Measurements from ENCODE around the gene EPS8.

The EPS8 gene

GRCh38 chr12:15712823-15713660 is 76.1 kb downstream of the EPS8 start:
- DNase-seq, result no peak

GRCh38 chr12:15712160-15712559 is 77.0 kb downstream of the EPS8 start:
- DNase-seq, result no peak

GRCh38 chr12:15710860-15711510 is 78.2 kb downstream of the EPS8 start:
- DNase-seq, result no peak

GRCh38 chr12:15709551-15709950 is 79.6 kb downstream of the EPS8 start:
- DNase-seq, result no peak

GRCh38 chr12:15708396-15709076 is 80.7 kb downstream of the EPS8 start:
- DNase-seq, result no peak

GRCh38 chr12:15707516-15708199 is 81.5 kb downstream of the EPS8 start:
- DNase-seq, result no peak

- DNase-seq, result no peak
Observed at GRCh38 chr12:15706010-15706676, 83.0 kb downstream of the EPS8 start.

GRCh38 chr12:15705606-15706005 is 83.6 kb downstream of the EPS8 start:
- no peak for DNase-seq

- no peak for DNase-seq
Observed at GRCh38 chr12:15702276-15702675, 86.9 kb downstream of the EPS8 start.

GRCh38 chr12:15701631-15702156 is 87.5 kb downstream of the EPS8 start:
- no peak for DNase-seq

GRCh38 chr12:15701206-15701605 is 88.0 kb downstream of the EPS8 start:
- DNase-seq, result no peak

- DNase-seq, result peak; percentile 96
Observed at GRCh38 chr12:15700595-15700994, 88.6 kb downstream of the EPS8 start.

GRCh38 chr12:15699886-15700285 is 89.3 kb downstream of the EPS8 start:
- no peak for DNase-seq

GRCh38 chr12:15698377-15698871 is 90.8 kb downstream of the EPS8 start:
- DNase-seq, result no peak

GRCh38 chr12:15697201-15697600 is 92.0 kb downstream of the EPS8 start:
- no peak for DNase-seq

- DNase-seq, result no peak
Observed at GRCh38 chr12:15693228-15693911, 95.8 kb downstream of the EPS8 start.

- no peak for DNase-seq
Observed at GRCh38 chr12:15691388-15691787, 97.8 kb downstream of the EPS8 start.

- no peak for DNase-seq
Observed at GRCh38 chr12:15690320-15690719, 98.9 kb downstream of the EPS8 start.

- no peak for DNase-seq
Observed at GRCh38 chr12:15689751-15690191, 99.4 kb downstream of the EPS8 start.

- DNase-seq, result no peak
Observed at GRCh38 chr12:15688838-15689625, 100.2 kb downstream of the EPS8 start.
